ENCODE results near the gene TM4SF4.
"Not testable (repeated sequence)": the region's sequence is repeated elsewhere in the genome, so short reads cannot be mapped to it uniquely, and the experiment has no call there.

Gene TM4SF4

DNA sequence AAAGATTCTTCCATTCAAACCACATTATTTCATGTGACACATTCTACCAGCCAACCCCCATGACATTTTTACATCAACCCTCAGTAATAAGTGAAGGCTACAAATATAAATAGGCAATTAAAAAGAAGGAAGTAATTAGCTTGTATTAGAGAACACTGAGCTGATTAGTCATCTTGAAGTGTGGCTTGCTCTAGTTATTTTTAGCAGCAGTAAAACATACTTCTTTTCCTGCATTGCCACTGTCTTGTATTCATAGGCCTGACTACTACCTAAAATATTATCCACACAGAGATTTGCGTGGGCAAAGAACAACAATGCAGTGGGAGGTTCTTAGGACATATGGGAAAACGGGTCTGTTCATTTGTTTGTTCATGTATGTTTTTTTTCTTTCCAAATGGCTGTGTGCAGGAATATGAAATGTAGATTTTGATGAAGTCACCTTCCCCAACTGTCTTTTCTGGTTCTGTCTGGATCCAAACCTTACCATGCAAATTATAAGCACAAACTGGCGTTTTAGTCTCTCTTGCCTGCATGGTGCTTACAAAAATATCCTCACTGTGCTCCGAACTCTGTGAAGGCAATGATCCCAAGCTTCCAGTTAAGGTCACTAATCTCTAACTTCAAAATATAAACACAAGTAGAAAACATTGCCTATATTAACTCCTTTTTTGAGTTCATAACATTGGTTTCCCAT lies 31.5 kb upstream of the TM4SF4 start:
- Histone ChIP-seq H3K4me2 (no peak overlapping the region), H3K79me2 (ENCODE audit: insufficient read depth, low read depth) (no peaks in the 10 kb centered on the region), H2AFZ (ENCODE audit: low read depth) (no peak overlapping the region), H4K20me1 (ENCODE audit: insufficient read depth) (no peaks in the 10 kb centered on the region), H3K4me1 (ENCODE audit: low read depth, poor library complexity, severe bottlenecking) (peaks cover 6% of the 10 kb centered on the region), H3K27ac (no peak overlapping the region), H3K36me3 (ENCODE audit: insufficient read depth) (no peaks in the 10 kb centered on the region), H3K27me3 (ENCODE audit: insufficient read depth, low read depth) (no peaks in the 10 kb centered on the region), H3K9ac (no peak overlapping the region), H3K4me3 (IDR thresholded peaks at IDR 0.05; ENCODE audit: insufficient read depth, low read depth, low read length) (no peak overlapping the region)
- TF ChIP-seq, protein P1, sequence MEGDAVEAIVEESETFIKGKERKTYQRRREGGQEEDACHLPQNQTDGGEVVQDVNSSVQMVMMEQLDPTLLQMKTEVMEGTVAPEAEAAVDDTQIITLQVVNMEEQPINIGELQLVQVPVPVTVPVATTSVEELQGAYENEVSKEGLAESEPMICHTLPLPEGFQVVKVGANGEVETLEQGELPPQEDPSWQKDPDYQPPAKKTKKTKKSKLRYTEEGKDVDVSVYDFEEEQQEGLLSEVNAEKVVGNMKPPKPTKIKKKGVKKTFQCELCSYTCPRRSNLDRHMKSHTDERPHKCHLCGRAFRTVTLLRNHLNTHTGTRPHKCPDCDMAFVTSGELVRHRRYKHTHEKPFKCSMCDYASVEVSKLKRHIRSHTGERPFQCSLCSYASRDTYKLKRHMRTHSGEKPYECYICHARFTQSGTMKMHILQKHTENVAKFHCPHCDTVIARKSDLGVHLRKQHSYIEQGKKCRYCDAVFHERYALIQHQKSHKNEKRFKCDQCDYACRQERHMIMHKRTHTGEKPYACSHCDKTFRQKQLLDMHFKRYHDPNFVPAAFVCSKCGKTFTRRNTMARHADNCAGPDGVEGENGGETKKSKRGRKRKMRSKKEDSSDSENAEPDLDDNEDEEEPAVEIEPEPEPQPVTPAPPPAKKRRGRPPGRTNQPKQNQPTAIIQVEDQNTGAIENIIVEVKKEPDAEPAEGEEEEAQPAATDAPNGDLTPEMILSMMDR (conservative IDR thresholded peaks at IDR 0.05; ENCODE audit: low read depth, low read length): no peak

DNA sequence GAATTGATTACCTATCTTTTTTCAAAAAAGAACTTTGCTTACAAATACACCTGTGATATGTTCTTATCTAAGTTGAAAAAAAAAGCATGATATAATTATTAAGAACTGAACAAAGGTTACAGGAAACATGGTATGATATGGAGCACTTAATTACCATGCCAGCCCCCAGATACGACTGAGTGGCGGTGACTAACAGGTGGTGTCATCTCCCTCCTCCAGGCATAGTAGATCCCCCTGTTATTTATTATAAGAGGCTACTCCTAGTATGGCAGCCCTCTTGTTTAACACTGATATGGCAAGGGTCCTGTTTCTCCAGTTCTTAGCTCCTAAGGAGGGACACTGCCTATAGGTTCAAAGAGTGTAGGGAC lies 31.0 kb upstream of the TM4SF4 start:
- Histone ChIP-seq H3K27ac (no peak overlapping the region), H3K4me2 (no peak overlapping the region), H3K4me3 (IDR thresholded peaks at IDR 0.05; ENCODE audit: insufficient read depth, low read depth, low read length) (no peak overlapping the region), H2AFZ (ENCODE audit: low read depth) (no peak overlapping the region), H4K20me1 (ENCODE audit: insufficient read depth) (no peaks in the 10 kb centered on the region), H3K9ac (no peak overlapping the region), H3K4me1 (ENCODE audit: low read depth, poor library complexity, severe bottlenecking) (peaks cover 6% of the 10 kb centered on the region), H3K79me2 (ENCODE audit: insufficient read depth, low read depth) (no peaks in the 10 kb centered on the region), H3K36me3 (ENCODE audit: insufficient read depth) (no peaks in the 10 kb centered on the region), H3K27me3 (ENCODE audit: insufficient read depth, low read depth) (no peaks in the 10 kb centered on the region)
- TF ChIP-seq, protein P1 (conservative IDR thresholded peaks at IDR 0.05; ENCODE audit: low read depth, low read length): no peak

DNA sequence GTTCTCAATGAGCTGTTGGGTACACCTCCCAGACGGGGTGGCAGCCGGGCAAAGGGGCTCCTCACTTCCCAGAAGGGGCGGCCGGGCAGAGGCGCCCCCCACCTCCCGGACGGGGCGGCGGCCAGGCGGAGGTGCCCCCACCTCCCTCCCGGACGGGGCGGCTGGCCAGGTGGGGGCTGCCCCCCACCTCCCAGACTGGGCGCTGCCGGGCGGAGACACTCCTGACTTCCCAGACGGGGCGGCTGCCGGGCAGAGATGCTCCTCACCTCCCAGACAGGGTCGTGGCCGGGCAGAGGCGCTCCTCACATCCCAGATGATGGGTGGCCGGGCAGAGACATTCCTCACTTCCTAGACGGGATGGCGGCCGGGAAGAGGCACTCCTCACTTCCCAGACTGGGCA lies 29.6 kb upstream of the TM4SF4 start:
- H3K4me2 ChIP-seq; H3K4me3 ChIP-seq (IDR thresholded peaks at IDR 0.05; ENCODE audit: insufficient read depth, low read depth, low read length); H3K27ac ChIP-seq; H3K27me3 ChIP-seq (ENCODE audit: insufficient read depth, low read depth); H3K79me2 ChIP-seq (ENCODE audit: insufficient read depth, low read depth); H3K9ac ChIP-seq; H3K4me1 ChIP-seq (ENCODE audit: low read depth, poor library complexity, severe bottlenecking); H4K20me1 ChIP-seq (ENCODE audit: insufficient read depth); H3K36me3 ChIP-seq (ENCODE audit: insufficient read depth); H2AFZ ChIP-seq (ENCODE audit: low read depth): not testable (repeated sequence)

DNA sequence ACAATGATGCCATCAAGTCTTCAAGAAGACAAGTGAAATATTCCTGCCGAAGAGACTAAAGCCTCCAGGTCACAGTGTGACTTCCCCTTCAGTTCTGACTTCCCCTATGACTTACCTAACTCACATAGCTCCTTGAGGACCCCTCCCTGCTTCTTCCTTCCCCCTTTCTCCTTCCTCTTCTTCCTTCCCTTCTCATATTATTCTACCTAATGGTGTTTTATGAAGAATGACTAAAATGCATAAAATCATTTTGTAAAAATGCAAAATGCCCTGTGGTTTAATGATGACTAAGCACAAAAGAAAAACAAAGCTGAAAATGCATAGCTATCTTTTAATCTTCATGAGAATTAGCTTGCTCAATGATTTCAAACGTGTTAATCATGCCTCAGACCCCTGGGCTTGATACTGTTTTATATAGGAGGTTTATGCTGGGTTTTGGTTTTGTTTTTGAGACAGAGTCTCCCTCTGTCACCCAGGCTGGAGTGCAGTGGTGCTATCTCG lies 26.1 kb upstream of the TM4SF4 start:
- no peak overlapping the region for H3K4me3 ChIP-seq (IDR thresholded peaks at IDR 0.05; ENCODE audit: insufficient read depth, low read depth, low read length)
- no peaks in the 10 kb centered on the region for H3K27me3 ChIP-seq (ENCODE audit: insufficient read depth, low read depth)
- H3K4me1 ChIP-seq (ENCODE audit: low read depth, poor library complexity, severe bottlenecking): peaks cover 7% of the 10 kb centered on the region
- H3K79me2 ChIP-seq (ENCODE audit: insufficient read depth, low read depth): no peaks in the 10 kb centered on the region
- H3K4me2 ChIP-seq: no peak overlapping the region
- no peak overlapping the region for H3K9ac ChIP-seq
- TF ChIP-seq, protein P1 (conservative IDR thresholded peaks at IDR 0.05; ENCODE audit: low read depth, low read length): no peak
- H2AFZ ChIP-seq (ENCODE audit: low read depth): no peak overlapping the region
- no peak overlapping the region for H3K27ac ChIP-seq
- H4K20me1 ChIP-seq (ENCODE audit: insufficient read depth): no peaks in the 10 kb centered on the region
- no peaks in the 10 kb centered on the region for H3K36me3 ChIP-seq (ENCODE audit: insufficient read depth)

DNA sequence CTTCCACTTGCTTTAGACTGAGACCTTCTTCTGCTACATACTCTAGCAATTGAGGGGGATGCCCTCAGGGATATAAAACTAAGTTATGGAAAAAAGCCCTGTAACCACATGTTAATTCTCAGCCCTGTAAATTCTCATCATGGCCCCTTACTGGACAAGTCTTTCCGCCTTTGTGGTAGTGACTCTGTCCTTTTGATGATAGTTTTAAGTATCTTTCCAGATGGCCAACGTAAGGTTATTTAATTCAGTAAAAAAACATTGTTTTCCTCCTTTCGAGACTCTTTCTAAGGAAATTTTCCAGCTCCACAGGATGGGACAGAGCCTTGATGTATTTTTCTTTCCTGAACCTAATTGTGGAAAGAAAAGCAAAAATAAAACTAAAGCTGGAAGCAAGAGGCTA lies 25.3 kb upstream of the TM4SF4 start:
- H3K27me3 ChIP-seq (ENCODE audit: insufficient read depth, low read depth): no peaks in the 10 kb centered on the region
- H2AFZ ChIP-seq (ENCODE audit: low read depth): no peak overlapping the region
- TF ChIP-seq, protein P1 (conservative IDR thresholded peaks at IDR 0.05; ENCODE audit: low read depth, low read length): no peak
- no peak overlapping the region for H3K4me2 ChIP-seq
- H3K9ac ChIP-seq: no peak overlapping the region
- no peaks in the 10 kb centered on the region for H3K36me3 ChIP-seq (ENCODE audit: insufficient read depth)
- peaks cover 7% of the 10 kb centered on the region for H3K4me1 ChIP-seq (ENCODE audit: low read depth, poor library complexity, severe bottlenecking)
- H3K4me3 ChIP-seq (IDR thresholded peaks at IDR 0.05; ENCODE audit: insufficient read depth, low read depth, low read length): no peak overlapping the region
- H3K27ac ChIP-seq: no peak overlapping the region
- H4K20me1 ChIP-seq (ENCODE audit: insufficient read depth): no peaks in the 10 kb centered on the region
- no peaks in the 10 kb centered on the region for H3K79me2 ChIP-seq (ENCODE audit: insufficient read depth, low read depth)

All from KMS-11 (cell line).